GM10266 (cell line): ENCODE measurements around the gene TRDMT1.

Experiments
- DNase-seq: peaks from one replicate; pipeline ENCODE4 v3.0.0; 2012; ENCODE audit errors: extremely low spot score
- TF ChIP-seq, protein P1 (sequence below): IDR thresholded peaks from 2 replicates; pipeline ENCODE4 v1.5.1; 2012; ENCODE audit warnings: mild to moderate bottlenecking, low read depth; ENCODE audit not compliant: control insufficient read depth, insufficient read depth; ENCODE audit errors: missing control alignments

The TRDMT1 gene

DNA sequence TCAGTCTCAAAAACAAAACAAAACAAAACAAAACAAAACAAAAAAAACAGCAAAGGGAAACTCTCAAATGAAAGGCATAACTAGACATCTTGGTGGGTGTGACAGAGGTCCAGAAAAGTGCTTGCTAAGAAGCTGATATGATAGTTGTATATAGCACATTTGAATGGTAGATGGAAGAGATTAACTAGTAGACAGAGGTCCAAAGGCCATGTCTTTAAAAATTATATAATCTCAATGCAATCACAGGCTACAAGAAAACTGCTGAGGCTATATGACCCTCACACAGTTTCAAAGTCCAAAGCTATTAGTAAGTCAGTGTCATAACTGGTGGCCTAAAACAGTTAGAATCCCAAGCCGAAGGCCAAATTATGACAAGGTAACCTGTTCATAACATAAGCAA, 56.2 kb downstream of the TRDMT1 start:
- no peak for DNase-seq
- TF ChIP-seq, protein P1, sequence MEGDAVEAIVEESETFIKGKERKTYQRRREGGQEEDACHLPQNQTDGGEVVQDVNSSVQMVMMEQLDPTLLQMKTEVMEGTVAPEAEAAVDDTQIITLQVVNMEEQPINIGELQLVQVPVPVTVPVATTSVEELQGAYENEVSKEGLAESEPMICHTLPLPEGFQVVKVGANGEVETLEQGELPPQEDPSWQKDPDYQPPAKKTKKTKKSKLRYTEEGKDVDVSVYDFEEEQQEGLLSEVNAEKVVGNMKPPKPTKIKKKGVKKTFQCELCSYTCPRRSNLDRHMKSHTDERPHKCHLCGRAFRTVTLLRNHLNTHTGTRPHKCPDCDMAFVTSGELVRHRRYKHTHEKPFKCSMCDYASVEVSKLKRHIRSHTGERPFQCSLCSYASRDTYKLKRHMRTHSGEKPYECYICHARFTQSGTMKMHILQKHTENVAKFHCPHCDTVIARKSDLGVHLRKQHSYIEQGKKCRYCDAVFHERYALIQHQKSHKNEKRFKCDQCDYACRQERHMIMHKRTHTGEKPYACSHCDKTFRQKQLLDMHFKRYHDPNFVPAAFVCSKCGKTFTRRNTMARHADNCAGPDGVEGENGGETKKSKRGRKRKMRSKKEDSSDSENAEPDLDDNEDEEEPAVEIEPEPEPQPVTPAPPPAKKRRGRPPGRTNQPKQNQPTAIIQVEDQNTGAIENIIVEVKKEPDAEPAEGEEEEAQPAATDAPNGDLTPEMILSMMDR: no peak

DNA sequence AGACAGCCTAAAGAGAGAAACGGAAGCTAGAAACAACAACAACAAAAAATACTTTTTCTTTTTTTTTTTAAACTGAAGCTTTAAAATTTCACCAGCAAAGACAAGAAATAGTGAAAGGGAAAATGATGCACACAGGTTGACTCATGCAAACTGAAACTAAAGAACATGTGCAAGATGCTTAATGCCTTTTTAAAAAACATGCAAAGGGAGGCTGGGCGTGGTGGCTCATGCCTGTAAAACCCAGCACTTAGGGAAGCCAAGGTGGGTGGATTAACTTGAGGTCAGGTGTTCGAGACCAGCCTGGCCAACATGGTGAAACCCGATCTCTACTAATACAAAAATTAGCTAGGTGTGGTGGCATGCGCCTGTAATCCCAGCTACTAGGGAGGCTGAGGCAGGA, 56.7 kb downstream of the TRDMT1 start:
- TF ChIP-seq, protein P1: no peak
- no peak for DNase-seq

DNA sequence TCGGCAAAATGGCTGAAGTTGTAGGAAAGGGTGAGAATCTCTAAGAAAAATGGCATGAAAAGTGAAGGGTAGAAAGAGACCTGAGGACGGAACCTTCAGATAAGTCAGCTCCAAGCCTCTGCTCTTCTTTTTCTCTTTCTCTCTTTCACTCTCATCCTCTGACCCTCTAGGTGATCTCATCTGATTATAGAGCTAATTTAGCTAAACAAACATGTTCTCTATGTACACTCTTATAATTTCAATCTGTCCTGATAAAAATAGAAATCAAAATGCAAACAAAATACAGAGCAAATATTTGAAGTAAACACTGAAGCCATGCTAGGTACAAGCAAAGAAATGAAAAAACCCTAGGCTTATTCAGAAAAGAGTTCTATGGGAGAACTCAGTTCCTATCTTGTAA, 57.4 kb downstream of the TRDMT1 start:
- TF ChIP-seq, protein P1: no peak
- no peak for DNase-seq

DNA sequence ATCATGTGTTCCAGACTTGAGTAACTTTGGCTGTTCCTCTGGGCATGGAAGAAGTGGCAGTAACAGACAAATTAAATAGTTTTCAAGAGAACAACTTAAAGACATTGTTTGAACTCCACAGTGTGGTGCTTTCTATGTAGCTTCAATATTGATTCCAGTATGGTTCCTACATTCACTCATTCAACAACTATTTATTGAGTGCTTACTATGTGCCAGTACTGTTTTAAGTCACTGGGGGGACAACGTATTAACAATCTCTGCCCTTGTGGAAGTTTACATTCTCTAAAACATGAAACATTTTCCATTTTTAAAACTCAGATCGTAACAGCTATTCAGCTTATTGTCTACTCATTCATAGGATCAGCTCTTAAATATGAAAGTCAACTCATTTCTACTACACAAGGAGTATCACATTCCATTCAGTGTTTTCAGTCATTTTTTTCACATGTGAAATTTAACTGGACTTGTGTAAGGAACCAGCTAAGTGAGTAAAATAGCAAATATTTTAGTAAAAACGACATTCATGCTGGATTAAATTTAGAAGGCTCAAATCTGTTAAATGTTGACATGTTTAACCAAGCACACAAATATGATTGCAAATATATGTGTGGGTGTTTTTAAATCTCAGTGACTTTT, 58.3 kb downstream of the TRDMT1 start:
- no peak for DNase-seq
- TF ChIP-seq, protein P1: no peak

DNA sequence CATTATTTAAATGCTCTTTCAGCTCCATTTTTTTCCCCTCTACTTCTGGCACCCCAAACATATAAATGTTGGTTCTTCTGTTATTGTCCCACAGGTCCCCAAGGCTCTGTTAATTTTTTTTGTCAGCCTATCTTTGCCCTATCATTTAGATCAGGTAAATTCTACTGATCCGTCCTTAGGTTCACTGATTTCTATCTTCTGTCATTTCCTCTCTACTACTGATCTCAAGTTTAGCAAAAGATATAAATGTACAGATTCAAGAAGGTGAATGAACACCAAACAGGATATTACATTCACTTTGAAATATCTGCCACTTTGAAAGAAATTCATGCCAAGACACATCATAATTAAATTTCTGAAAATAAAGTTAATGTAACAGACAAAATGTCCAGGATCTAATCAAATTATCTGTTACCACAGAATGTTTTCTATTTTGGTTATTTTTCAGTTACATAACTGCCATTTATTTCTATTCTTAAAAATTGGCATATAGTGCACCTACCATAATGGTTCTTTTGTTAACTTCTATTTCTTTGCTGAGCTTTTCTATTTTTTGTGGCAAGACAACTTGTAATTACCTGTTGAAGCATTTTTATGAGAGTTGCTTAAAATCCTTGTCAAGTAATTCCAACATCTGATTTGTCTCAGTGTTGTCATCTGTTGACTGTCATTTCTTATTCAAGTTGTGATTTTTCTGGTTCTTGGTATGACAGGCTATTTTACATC, 59.8 kb downstream of the TRDMT1 start:
- no peak for DNase-seq

DNA sequence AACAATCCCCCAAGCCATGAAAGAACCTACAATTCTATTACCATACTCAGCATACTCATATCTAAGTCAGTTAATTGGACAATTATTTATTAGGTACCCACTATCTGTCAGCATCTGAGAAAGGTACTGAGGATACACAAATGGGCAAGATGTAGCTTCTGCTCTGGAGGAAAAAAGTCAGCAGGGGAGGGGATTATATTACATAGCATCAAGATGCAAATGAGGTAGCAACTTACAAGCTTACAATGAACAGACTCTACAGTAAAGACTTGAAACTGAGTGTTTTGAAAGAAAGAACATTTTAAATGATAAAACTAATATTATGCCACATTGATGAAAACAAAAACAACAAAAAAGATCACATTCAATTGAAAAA, 61.1 kb downstream of the TRDMT1 start:
- no peak for DNase-seq
- TF ChIP-seq, protein P1: no peak

More for the DNA sequence above, 59.8 kb downstream of the TRDMT1 start:
- TF ChIP-seq, protein P1: no peak

DNA sequence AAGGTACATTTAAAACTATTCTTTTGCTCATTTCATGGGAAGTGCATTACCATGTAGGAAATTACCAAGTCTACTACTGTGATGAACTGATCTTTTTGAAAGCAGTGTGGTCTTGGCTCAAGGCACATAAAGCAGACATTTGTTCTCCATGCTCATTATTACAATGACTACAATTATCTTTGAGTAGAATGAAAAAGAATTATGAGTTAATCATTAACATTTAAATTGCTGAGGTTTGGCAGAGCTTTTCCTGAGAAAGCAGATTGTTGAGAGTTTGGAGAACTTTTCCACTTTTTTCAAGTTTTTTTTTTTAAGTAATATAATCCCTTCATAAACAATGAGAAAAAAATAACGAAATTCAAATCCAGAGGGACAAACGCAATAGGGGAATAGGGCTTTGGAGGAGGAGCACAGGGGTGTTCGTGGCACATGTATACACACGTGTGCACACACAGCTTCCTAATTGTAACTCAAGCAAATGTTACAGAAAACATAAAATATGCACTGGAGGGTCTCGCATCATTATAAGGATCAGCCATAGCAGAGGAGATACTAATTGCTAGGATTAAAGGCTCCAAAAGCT, 62.9 kb downstream of the TRDMT1 start:
- TF ChIP-seq, protein P1: no peak
- no peak for DNase-seq
